T-cell (primary cell): ENCODE results near the gene CTBP2. TPM values are rescaled to one million over a fixed set of nuclear protein-coding genes. Genes with fewer than 3 reads are reported as not detected.

Experiments used
- ATAC-seq, 4 experiments: fragments of 200-7000 bp in 3 of 4; fragments of 150-1000 bp in 1 of 4; cut with Tn5 transposase; replicated peaks in 1 of 4; 1 replicate in 3 of 4; 2 replicates in 1 of 4; pipeline ENCODE4 v1.10.0; 2021; ENCODE audit warnings: moderate library complexity in 3 of 4, mild to moderate bottlenecking in 2 of 4, moderate number of reproducible peaks in 1 of 4
- CTCF ChIA-PET, 2 donors: fragments of 300-600 bp; sonication (Branson Sonifier 250); formaldehyde crosslinking; loops; one replicate each; lab custom pipeline; 2022; ENCODE audit warnings: antibody characterized with exemption in 2 of 2; lab: Charles Lee
- POLR2A ChIA-PET, 2 donors: fragments of 300-600 bp; sonication (Branson Sonifier 250); formaldehyde crosslinking; loops; one replicate each; lab custom pipeline; 2022; ENCODE audit warnings: antibody characterized with exemption in 2 of 2; lab: Charles Lee
- DNase-seq, 35 experiments: peaks; one replicate each; pipeline versions ENCODE4 v3.0.0 to v3.0.0-alpha.2; 2013 to 2023
- H3K27ac ChIP-seq: one replicate; pipeline ENCODE4 v1.5.1; 2013; ENCODE audit warnings: low read length
- H3K27me3 ChIP-seq, 2 experiments: replicated peaks in 1 of 2; 1 replicate in 1 of 2; 2 replicates in 1 of 2; pipeline versions ENCODE4 v1.6.1 to v1.7.0; 2013; ENCODE audit warnings: low read length in 1 of 2, mixed read lengths in 1 of 2; ENCODE audit not compliant: control insufficient read depth in 2 of 2, insufficient read depth in 2 of 2; ENCODE audit errors: extremely low read depth in 1 of 2
- H3K36me3 ChIP-seq, 2 donors: 1 replicate in 1 of 2; 2 replicates in 1 of 2; pipeline versions ENCODE4 v1.6.1 to v1.7.0; 2013; ENCODE audit warnings: low read length in 1 of 2; ENCODE audit not compliant: control insufficient read depth in 2 of 2, insufficient read depth in 1 of 2; ENCODE audit errors: extremely low read depth in 1 of 2
- H3K4me1 ChIP-seq, 2 experiments: 1 replicate in 1 of 2; 2 replicates in 1 of 2; pipeline versions ENCODE4 v1.6.1 to v1.7.0; 2013; ENCODE audit warnings: low read length in 2 of 2, mixed read lengths in 1 of 2; ENCODE audit not compliant: insufficient read depth in 2 of 2, control insufficient read depth in 1 of 2; ENCODE audit errors: extremely low read depth in 1 of 2
- H3K4me3 ChIP-seq, 2 donors: 1 replicate in 1 of 2; 2 replicates in 1 of 2; pipeline versions ENCODE4 v1.5.1 to v1.7.0; 2013; ENCODE audit warnings: mild to moderate bottlenecking in 2 of 2, low read length in 1 of 2, moderate library complexity in 1 of 2; ENCODE audit not compliant: control insufficient read depth in 1 of 2; ENCODE audit errors: extremely low read depth in 1 of 2
- H3K9me3 ChIP-seq: 2 replicates; pipeline ENCODE4 v1.7.0; 2013
- H3K27ac Mint-ChIP-seq, 2 donors: one replicate each; pipeline ENCODE4 v1.8.0; 2020 to 2021; ENCODE audit warnings: mild to moderate bottlenecking in 2 of 2, mixed read lengths in 2 of 2
- H3K27me3 Mint-ChIP-seq, 2 donors: one replicate each; pipeline ENCODE4 v1.8.0; 2021 to 2022; ENCODE audit warnings: mixed read lengths in 2 of 2
- H3K36me3 Mint-ChIP-seq: one replicate; pipeline ENCODE4 v1.8.0; 2021; ENCODE audit warnings: mixed read lengths
- H3K4me1 Mint-ChIP-seq, 3 donors: one replicate each; pipeline ENCODE4 v1.8.0; 2020 to 2022; ENCODE audit warnings: mixed read lengths in 3 of 3, mild to moderate bottlenecking in 1 of 3
- H3K4me3 Mint-ChIP-seq, 3 donors: one replicate each; pipeline ENCODE4 v1.8.0; 2020 to 2022; ENCODE audit warnings: mild to moderate bottlenecking in 3 of 3, mixed read lengths in 3 of 3, moderate library complexity in 3 of 3
- H3K9me3 Mint-ChIP-seq, 3 donors: one replicate each; pipeline ENCODE4 v1.8.0; 2020 to 2022; ENCODE audit warnings: mixed read lengths in 3 of 3
- WGBS: methylation state at CpG from one replicate; pipeline ENCODE4 v1.1.5; 2013; ENCODE audit warnings: missing lambda C conversion rate; ENCODE audit not compliant: insufficient coverage; 5-methylcytosine and 5-hydroxymethylcytosine counted together
- total RNA-seq, 35 experiments: library from RNA in 6 of 35; stranded (reverse) in 6 of 35; fragments of 120-200 nt in 1 of 35; gene quantifications; one replicate each; pipeline versions ENCODE4 v1.2.1 to v1.2.4 and lab custom pipeline; 2013 to 2026

The CTBP2 gene
- total RNA-seq, 5 donors from 2014 or later (not counting 1 experiment from before 2014, with no cell fraction given), result 1.1 to 5.8 (median 3.1) TPM

GRCh38 chr10:124996127-124996853 lies 164.1 kb downstream of the CTBP2 start:
- Histone ChIP-seq H3K27me3 (peaks cover 0 to 19% of the 10 kb centered on the region in 2 experiments), H3K9me3 (no peaks in the 10 kb centered on the region), H3K36me3 (peaks cover 0 to 3% of the 10 kb centered on the region in 2 donors), H3K27ac (no peak overlapping the region), H3K4me1 (peaks cover 0 to 6% of the 10 kb centered on the region in 2 experiments), H3K4me3 (no peak overlapping the region)
- Mint-ChIP-seq H3K27ac (no peak overlapping the region), H3K27me3 (peaks cover 0 to 3% of the 10 kb centered on the region in 2 donors), H3K9me3 (no peaks in the 10 kb centered on the region), H3K4me1 (no peaks in the 10 kb centered on the region), H3K4me3 (no peak overlapping the region), H3K36me3 (no peaks in the 10 kb centered on the region)
- DNase-seq (peak in 1 of 35 experiments; percentile 6), ATAC-seq (no peak)
- 93% methylated on average over 22 of the region's 24 CpGs for WGBS
- CTCF ChIA-PET, result no interaction called here
- POLR2A ChIA-PET, result no interaction called here

GRCh38 chr10:124995605-124996004 lies 164.8 kb downstream of the CTBP2 start:
- Histone ChIP-seq H3K27ac (no peak overlapping the region), H3K27me3 (peaks cover 0 to 13% of the 10 kb centered on the region in 2 experiments), H3K9me3 (no peaks in the 10 kb centered on the region), H3K4me3 (no peak overlapping the region), H3K36me3 (peaks cover 0 to 6% of the 10 kb centered on the region in 2 donors), H3K4me1 (peaks cover 0 to 5% of the 10 kb centered on the region in 2 experiments)
- Mint-ChIP-seq H3K36me3 (no peaks in the 10 kb centered on the region), H3K27ac (no peak overlapping the region), H3K9me3 (no peaks in the 10 kb centered on the region), H3K4me1 (no peaks in the 10 kb centered on the region), H3K27me3 (peaks cover 0 to 3% of the 10 kb centered on the region in 2 donors), H3K4me3 (no peak overlapping the region)
- DNase-seq (no peak), ATAC-seq (no peak)
- ChIA-PET CTCF (no interaction called here), POLR2A (no interaction called here)
- WGBS, result 96% methylated on average over 10 of the region's 11 CpGs

DNA sequence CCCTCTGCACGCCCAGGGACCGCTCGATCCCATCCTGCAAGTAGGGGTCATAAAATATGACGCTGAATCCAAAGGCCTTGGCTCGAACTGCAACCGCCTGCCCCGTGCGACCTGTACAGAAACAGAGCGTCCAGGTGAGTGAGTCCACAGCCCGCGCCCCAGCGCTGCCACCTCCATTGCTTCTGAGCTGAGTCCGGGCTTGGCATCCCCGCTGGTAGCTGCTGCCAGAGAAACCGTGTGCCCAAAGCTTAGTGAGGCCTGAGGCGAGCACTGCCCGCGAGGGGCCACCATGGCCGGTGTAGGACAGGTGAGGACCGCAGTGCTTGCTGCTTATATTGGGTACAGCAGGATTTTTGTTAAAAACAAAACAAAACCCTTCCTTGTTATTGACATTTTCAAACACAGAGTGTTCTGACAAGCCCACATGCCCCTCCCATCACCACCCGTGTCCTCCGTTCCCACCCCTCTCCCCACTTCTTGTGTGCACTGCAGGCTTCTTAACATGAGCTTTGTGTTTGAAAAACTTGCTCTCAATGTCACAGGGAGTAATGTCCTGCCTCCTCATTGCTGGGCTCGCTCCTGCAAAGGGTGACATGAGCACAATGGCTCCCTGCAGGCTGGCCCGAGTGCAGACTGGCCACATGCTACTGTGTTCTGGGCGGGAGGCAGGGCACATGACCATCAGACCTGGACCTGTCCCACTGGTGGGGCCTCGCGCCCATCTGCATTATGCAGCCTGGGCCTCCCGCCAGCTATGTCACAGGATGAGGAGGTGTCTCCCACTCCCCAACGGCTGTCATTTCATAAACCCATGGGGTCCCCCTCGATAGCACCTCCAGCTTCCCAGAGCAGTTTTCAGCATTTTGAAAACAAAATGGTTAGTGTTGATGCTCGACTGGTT lies 165.5 kb downstream of the CTBP2 start:
- ATAC-seq (no peak), DNase-seq (peak in 1 of 35 experiments; percentile 11)
- no peak overlapping the region for H3K27ac Mint-ChIP-seq
- ChIA-PET POLR2A (no interaction called here), CTCF (no interaction called here)
- no peaks in the 10 kb centered on the region for H3K4me1 ChIP-seq
- no peak overlapping the region for H3K27ac ChIP-seq
- WGBS, result 94% methylated on average over 26 of the region's 31 CpGs
- H3K27me3 Mint-ChIP-seq, result peaks cover 0 to 1% of the 10 kb centered on the region in 2 donors
- no peaks in the 10 kb centered on the region for H3K9me3 ChIP-seq
- H3K4me3 Mint-ChIP-seq, result no peak overlapping the region
- H3K36me3 ChIP-seq, result peaks cover 0 to 6% of the 10 kb centered on the region in 2 donors
- no peak overlapping the region for H3K4me3 ChIP-seq
- peaks cover 0 to 6% of the 10 kb centered on the region in 2 experiments for H3K27me3 ChIP-seq
- no peaks in the 10 kb centered on the region for H3K9me3 Mint-ChIP-seq
- no peaks in the 10 kb centered on the region for H3K4me1 Mint-ChIP-seq
- H3K36me3 Mint-ChIP-seq, result no peaks in the 10 kb centered on the region

- Histone ChIP-seq H3K9me3 (no peaks in the 10 kb centered on the region), H3K4me3 (no peak overlapping the region), H3K27ac (no peak overlapping the region), H3K4me1 (no peaks in the 10 kb centered on the region), H3K36me3 (peaks cover 0 to 6% of the 10 kb centered on the region in 2 donors), H3K27me3 (peaks cover 0 to 4% of the 10 kb centered on the region in 2 experiments)
- DNase-seq (no peak), ATAC-seq (no peak)
- no peak overlapping the region for H3K4me3 Mint-ChIP-seq
- 84% methylated on average over 19 of the region's 21 CpGs for WGBS
- no peaks in the 10 kb centered on the region for H3K4me1 Mint-ChIP-seq
- no peaks in the 10 kb centered on the region for H3K36me3 Mint-ChIP-seq
- H3K27ac Mint-ChIP-seq, result no peak overlapping the region
- H3K9me3 Mint-ChIP-seq, result no peaks in the 10 kb centered on the region
- CTCF ChIA-PET, result no interaction called here
- POLR2A ChIA-PET, result no interaction called here
- H3K27me3 Mint-ChIP-seq, result no peaks in the 10 kb centered on the region
Observed at GRCh38 chr10:124993736-124994451, 166.5 kb downstream of the CTBP2 start.

DNA sequence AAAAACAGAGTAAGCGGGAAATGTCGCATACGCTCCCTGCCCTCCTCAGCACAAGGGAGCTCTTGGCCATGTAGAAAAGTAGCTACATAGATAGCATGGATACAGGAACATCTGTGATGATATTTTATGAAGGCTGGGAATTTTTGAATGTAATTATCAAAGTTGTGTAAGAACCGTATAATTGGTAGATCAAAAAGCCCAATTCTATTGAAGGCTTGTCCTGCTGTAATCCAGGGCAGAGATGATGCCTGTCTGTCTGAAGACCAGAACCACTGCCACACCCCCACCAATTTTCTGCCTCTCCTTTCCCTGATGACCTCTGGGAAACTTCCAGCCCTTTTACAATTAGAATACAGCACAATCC lies 167.0 kb downstream of the CTBP2 start:
- Mint-ChIP-seq H3K4me1 (no peaks in the 10 kb centered on the region), H3K27ac (no peak overlapping the region), H3K36me3 (no peaks in the 10 kb centered on the region), H3K9me3 (no peaks in the 10 kb centered on the region), H3K27me3 (no peaks in the 10 kb centered on the region), H3K4me3 (no peak overlapping the region)
- H3K9me3 ChIP-seq, result no peaks in the 10 kb centered on the region
- no peak overlapping the region for H3K4me3 ChIP-seq
- DNase-seq, result no peak
- WGBS, result 94% methylated on average over 3 of the region's 4 CpGs
- H3K36me3 ChIP-seq, result peaks cover 0 to 6% of the 10 kb centered on the region in 2 donors
- no peak overlapping the region for H3K27ac ChIP-seq
- no peaks in the 10 kb centered on the region for H3K4me1 ChIP-seq
- POLR2A ChIA-PET, result no interaction called here
- no peak for ATAC-seq
- CTCF ChIA-PET, result interaction anchor here (0.6 to 0.8 kb wide), 2 partner anchors 19 to 31 kb away, joined by 3 to 4 read pairs; no protein-coding TSS in a partner anchor
- H3K27me3 ChIP-seq, result peaks cover 0 to 4% of the 10 kb centered on the region in 2 experiments
